SK-N-SH treated with all-trans-retinoic acid at 6 μM for 48 hours (cell line): ENCODE data around the gene PRKAR1B.

Experiments used
- ATAC-seq: fragments of 200-7000 bp; cut with Tn5 transposase; 3 replicates; pipeline ENCODE4 v1.9.1; 2020; ENCODE audit warnings: mild to moderate bottlenecking, moderate library complexity
- ARNTL ChIP-seq: fragments of 450-650 bp; formaldehyde crosslinking; IDR thresholded peaks from 2 replicates; pipeline ENCODE4 v1.5.0; 2020; ENCODE audit warnings: low read depth, mild to moderate bottlenecking, moderate library complexity, borderline replicate concordance
- BACH2 ChIP-seq: fragments of 250-450 bp; sonication (Bioruptor Pico); IDR thresholded peaks from 2 replicates; pipeline ENCODE4 v1.9.0; 2021; ENCODE audit warnings: mild to moderate bottlenecking, borderline replicate concordance
- CREB5 ChIP-seq: fragments of 250-450 bp; sonication (Bioruptor Pico); IDR thresholded peaks from 2 replicates; pipeline ENCODE4 v1.5.1; 2020; ENCODE audit warnings: low read depth, mild to moderate bottlenecking, moderate library complexity
- CSDC2 ChIP-seq: fragments of 250-450 bp; sonication (Bioruptor Pico); IDR thresholded peaks from 2 replicates; pipeline ENCODE4 v1.5.0; 2020; ENCODE audit warnings: mild to moderate bottlenecking, moderate library complexity
- ESRRG ChIP-seq: fragments of 250-450 bp; sonication (Bioruptor Pico); IDR thresholded peaks from 2 replicates; pipeline ENCODE4 v1.6.1; 2021; ENCODE audit warnings: mild to moderate bottlenecking
- OSR1 ChIP-seq: fragments of 250-450 bp; sonication (Bioruptor Pico); IDR thresholded peaks from 2 replicates; pipeline ENCODE4 v1.8.0; 2022; ENCODE audit warnings: moderate library complexity, mild to moderate bottlenecking, inconsistent platforms
- PPARA ChIP-seq: fragments of 250-450 bp; sonication (Bioruptor Pico); IDR thresholded peaks from 2 replicates; pipeline ENCODE4 v1.5.0; 2020; ENCODE audit warnings: mild to moderate bottlenecking, borderline replicate concordance
- RARB ChIP-seq: fragments of 250-450 bp; sonication (Bioruptor Pico); IDR thresholded peaks from 2 replicates; pipeline ENCODE4 v1.8.0; 2021; ENCODE audit warnings: mild to moderate bottlenecking, moderate library complexity
- TCF4 ChIP-seq: fragments of 250-450 bp; sonication (Bioruptor Pico); IDR thresholded peaks from 2 replicates; pipeline ENCODE4 v1.8.0; 2021; ENCODE audit warnings: mild to moderate bottlenecking, moderate library complexity, borderline replicate concordance
- TOX ChIP-seq: fragments of 250-450 bp; sonication (Bioruptor Pico); IDR thresholded peaks from 2 replicates; pipeline ENCODE4 v1.8.0; 2021; ENCODE audit warnings: mild to moderate bottlenecking, moderate library complexity, borderline replicate concordance
- TSHZ2 ChIP-seq: fragments of 250-450 bp; sonication (Bioruptor Pico); IDR thresholded peaks from 2 replicates; pipeline ENCODE4 v1.5.0; 2020; ENCODE audit warnings: mild to moderate bottlenecking, moderate library complexity
- ZC3H10 ChIP-seq: fragments of 250-450 bp; sonication (Bioruptor Pico); IDR thresholded peaks from 2 replicates; pipeline ENCODE4 v1.5.1; 2021; ENCODE audit warnings: mild to moderate bottlenecking, moderate library complexity
- ZFP30 ChIP-seq: fragments of 450-650 bp; formaldehyde crosslinking; IDR thresholded peaks from 2 replicates; pipeline ENCODE4 v1.5.0; 2022; ENCODE audit warnings: mild to moderate bottlenecking, moderate library complexity
- ZNF565 ChIP-seq: fragments of 450-650 bp; formaldehyde crosslinking; conservative IDR thresholded peaks from 2 replicates; pipeline ENCODE4 v1.5.0; 2020; ENCODE audit warnings: low read depth, mild to moderate bottlenecking, moderate library complexity
- ZNF70 ChIP-seq: fragments of 450-650 bp; formaldehyde crosslinking; IDR thresholded peaks from 2 replicates; pipeline ENCODE4 v1.5.0; 2020; ENCODE audit warnings: mild to moderate bottlenecking, moderate library complexity
- ZNF8 ChIP-seq: fragments of 450-650 bp; formaldehyde crosslinking; IDR thresholded peaks from 2 replicates; pipeline ENCODE4 v1.5.0; 2020; ENCODE audit warnings: mild to moderate bottlenecking, moderate library complexity
- TF ChIP-seq, protein P1 (sequence below): fragments of 250-450 bp; sonication (Bioruptor Pico); IDR thresholded peaks from 2 replicates; pipeline ENCODE4 v1.8.0; 2021; ENCODE audit warnings: low read depth, mild to moderate bottlenecking, moderate library complexity, borderline replicate concordance
- TF ChIP-seq, protein P2 (sequence below): fragments of 250-450 bp; sonication (Bioruptor Pico); IDR thresholded peaks from 2 replicates; pipeline ENCODE4 v1.8.0; 2020; ENCODE audit warnings: mild to moderate bottlenecking, moderate library complexity, borderline replicate concordance

Gene PRKAR1B

GRCh38 chr7:726084-726853 is 812 bp downstream of the PRKAR1B start, which contains the start of gene DNAAF5:
Gene DNAAF5 (plus strand): TSS chr7:726699. CDS start chr7:726721, 22 bp downstream.
- TF ChIP-seq CREB5 (CRISPR knock-in tag) (no peak), ZFP30 (CRISPR knock-in tag) (no peak), TOX (no peak), CSDC2 (no peak), TSHZ2 (CRISPR knock-in tag) (no peak), BACH2 (CRISPR knock-in tag) (no peak), ARNTL (CRISPR knock-in tag) (no peak), ZNF565 (CRISPR knock-in tag) (no peak), ZNF70 (CRISPR knock-in tag) (no peak), OSR1 (no peak), PPARA (CRISPR knock-in tag) (no peak), ZC3H10 (no peak), ESRRG (CRISPR knock-in tag) (no peak), ZNF8 (CRISPR knock-in tag) (no peak), TCF4 (no peak)
- TF ChIP-seq, protein P1, sequence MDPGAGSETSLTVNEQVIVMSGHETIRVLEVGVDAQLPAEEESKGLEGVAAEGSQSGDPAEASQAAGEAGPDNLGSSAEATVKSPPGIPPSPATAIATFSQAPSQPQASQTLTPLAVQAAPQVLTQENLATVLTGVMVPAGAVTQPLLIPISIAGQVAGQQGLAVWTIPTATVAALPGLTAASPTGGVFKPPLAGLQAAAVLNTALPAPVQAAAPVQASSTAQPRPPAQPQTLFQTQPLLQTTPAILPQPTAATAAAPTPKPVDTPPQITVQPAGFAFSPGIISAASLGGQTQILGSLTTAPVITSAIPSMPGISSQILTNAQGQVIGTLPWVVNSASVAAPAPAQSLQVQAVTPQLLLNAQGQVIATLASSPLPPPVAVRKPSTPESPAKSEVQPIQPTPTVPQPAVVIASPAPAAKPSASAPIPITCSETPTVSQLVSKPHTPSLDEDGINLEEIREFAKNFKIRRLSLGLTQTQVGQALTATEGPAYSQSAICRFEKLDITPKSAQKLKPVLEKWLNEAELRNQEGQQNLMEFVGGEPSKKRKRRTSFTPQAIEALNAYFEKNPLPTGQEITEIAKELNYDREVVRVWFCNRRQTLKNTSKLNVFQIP (CRISPR knock-in tag): no peak
- TF ChIP-seq, protein P2, sequence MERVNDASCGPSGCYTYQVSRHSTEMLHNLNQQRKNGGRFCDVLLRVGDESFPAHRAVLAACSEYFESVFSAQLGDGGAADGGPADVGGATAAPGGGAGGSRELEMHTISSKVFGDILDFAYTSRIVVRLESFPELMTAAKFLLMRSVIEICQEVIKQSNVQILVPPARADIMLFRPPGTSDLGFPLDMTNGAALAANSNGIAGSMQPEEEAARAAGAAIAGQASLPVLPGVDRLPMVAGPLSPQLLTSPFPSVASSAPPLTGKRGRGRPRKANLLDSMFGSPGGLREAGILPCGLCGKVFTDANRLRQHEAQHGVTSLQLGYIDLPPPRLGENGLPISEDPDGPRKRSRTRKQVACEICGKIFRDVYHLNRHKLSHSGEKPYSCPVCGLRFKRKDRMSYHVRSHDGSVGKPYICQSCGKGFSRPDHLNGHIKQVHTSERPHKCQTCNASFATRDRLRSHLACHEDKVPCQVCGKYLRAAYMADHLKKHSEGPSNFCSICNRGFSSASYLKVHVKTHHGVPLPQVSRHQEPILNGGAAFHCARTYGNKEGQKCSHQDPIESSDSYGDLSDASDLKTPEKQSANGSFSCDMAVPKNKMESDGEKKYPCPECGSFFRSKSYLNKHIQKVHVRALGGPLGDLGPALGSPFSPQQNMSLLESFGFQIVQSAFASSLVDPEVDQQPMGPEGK (CRISPR knock-in tag): no peak
- peak; percentile 88 for ATAC-seq

DNA sequence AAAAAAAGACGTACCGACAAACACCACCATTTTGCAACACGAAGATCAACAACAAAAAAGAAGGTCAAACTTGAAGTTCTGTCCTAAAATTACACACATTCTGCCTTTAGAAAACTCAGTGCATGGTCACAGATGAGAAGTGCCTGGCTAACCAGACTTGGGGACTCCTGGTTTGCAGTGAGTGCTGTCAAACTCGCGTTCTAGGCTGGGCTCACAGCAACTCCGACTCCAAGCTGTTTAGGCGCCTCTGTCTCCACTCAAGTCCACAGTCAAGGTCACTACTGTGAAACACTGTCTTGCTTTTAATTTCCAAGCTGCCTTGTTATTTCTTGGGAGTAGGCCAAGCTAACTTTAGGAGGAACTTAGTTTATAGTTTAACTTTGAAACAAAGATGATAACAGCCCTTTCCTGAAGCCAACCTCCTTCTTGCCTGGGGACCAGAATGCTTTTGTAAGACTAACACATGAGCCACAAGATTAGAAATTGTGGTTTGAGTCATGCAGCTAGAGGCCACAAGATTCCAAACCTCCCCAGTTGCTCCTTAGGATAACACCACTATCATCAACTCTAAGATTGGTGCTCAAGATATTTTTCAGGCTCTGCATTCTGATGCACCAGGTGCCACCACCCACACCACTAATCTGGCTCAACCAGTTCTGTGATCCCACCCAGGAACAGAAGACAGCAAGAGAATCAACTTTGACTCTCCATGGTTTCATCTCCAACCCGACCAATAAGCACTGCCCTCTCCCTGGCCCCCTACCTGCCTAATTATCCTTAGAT is 1.7 kb downstream of the PRKAR1B start:
- TF ChIP-seq ZNF70 (CRISPR knock-in tag): peak; percentile 56; the same call in 1 of the 2 replicates
- TF ChIP-seq ZNF565 (CRISPR knock-in tag): no peak
- TF ChIP-seq RARB (CRISPR knock-in tag): no peak
- TF ChIP-seq TSHZ2 (CRISPR knock-in tag): no peak
- no peak for ATAC-seq
